Mesodermal cell (in vitro differentiated cells): ENCODE data around the gene PATL1. TPM values are rescaled to one million over a fixed set of nuclear protein-coding genes. Genes with fewer than 3 reads are reported as not detected.
"Not testable (repeated sequence)": the region's sequence is repeated elsewhere in the genome, so short reads cannot be mapped to it uniquely, and the experiment has no call there.

Experiments used
- H3K27ac ChIP-seq: 2 replicates; pipeline ENCODE4 v1.7.0; 2013; ENCODE audit warnings: mild to moderate bottlenecking, low read depth, low read length, moderate library complexity; ENCODE audit not compliant: severe bottlenecking
- H3K36me3 ChIP-seq: 2 replicates; pipeline ENCODE4 v1.7.1; 2013; ENCODE audit warnings: mild to moderate bottlenecking, low read length, moderate library complexity; ENCODE audit not compliant: control insufficient read depth, insufficient read depth
- H3K4me1 ChIP-seq: one replicate; pipeline ENCODE4 v1.7.1; 2013; ENCODE audit warnings: mild to moderate bottlenecking, low read length; ENCODE audit not compliant: insufficient read depth, control insufficient read depth, poor library complexity, severe bottlenecking
- H3K4me3 ChIP-seq: 2 replicates; pipeline ENCODE4 v1.7.0; 2013; ENCODE audit warnings: low read length, control low read depth, mild to moderate bottlenecking; ENCODE audit not compliant: insufficient read depth, poor library complexity, severe bottlenecking; ENCODE audit errors: extremely low read depth
- H3K9me3 ChIP-seq: 2 replicates; pipeline ENCODE4 v1.7.1; 2013; ENCODE audit warnings: mild to moderate bottlenecking, low read length, moderate library complexity; ENCODE audit not compliant: control insufficient read depth
- WGBS, 2 experiments: methylation state at CpG; one replicate each; pipeline ENCODE4 v1.1.5; 2013; ENCODE audit warnings: missing lambda C conversion rate in 2 of 2; ENCODE audit not compliant: insufficient coverage in 2 of 2; 5-methylcytosine and 5-hydroxymethylcytosine counted together
- polyA plus RNA-seq, 2 experiments: library from polyadenylated mRNA; stranded (reverse); fragments of 50-300 nt; gene quantifications; one replicate each; pipeline ENCODE4 v1.2.3, GENCODE V29; 2013

PATL1 gene
- polyA plus RNA-seq (2013, experiment 1 of 2) = 28.0 TPM
- 26.6 TPM for polyA plus RNA-seq (2013, experiment 2 of 2)

GRCh38 chr11:59668950-59669610, at the start of gene PATL1:
TSS of gene PATL1 (minus strand) at chr11:59669037. CDS start at chr11:59668895, 142 bp downstream.
- 0 to 1% methylated on average over 37 to 65 of the region's 68 CpGs for WGBS, 2 experiments
- Histone ChIP-seq H3K4me1 (peaks cover 5% of the 10 kb centered on the region), H3K4me3 (peak within 1 kb of the TSS; percentile 89), H3K27ac (peak within 1 kb of the TSS; percentile 100), H3K9me3 (no peaks in the 10 kb centered on the region), H3K36me3 (peaks cover 32% of the 10 kb centered on the region)

DNA sequence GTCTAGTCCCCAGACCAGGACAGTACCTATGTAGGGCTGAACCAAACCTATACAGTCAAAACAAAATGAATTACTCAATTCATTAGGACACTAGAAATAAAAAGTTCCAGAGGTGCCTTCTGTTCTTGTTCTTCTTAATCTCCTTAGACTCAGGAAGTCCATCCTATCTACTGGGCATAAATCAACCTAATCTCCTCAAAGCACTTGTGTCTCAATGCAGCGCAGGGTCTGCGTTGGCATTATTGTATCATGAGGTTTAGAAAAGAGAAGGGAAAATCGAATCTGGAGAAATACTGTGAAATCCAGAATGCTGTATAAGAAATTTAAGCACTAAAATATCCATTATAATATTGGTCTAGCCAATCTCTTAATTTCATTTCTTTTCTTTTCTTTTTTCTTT, 47.2 kb upstream of the PATL1 start:
- Histone ChIP-seq H3K4me3 (no peak overlapping the region), H3K4me1 (no peaks in the 10 kb centered on the region), H3K36me3 (no peaks in the 10 kb centered on the region), H3K9me3 (no peaks in the 10 kb centered on the region), H3K27ac (no peak overlapping the region)
- WGBS, 2 experiments = no CpG with 5 or more reads among the region's 3 CpGs

DNA sequence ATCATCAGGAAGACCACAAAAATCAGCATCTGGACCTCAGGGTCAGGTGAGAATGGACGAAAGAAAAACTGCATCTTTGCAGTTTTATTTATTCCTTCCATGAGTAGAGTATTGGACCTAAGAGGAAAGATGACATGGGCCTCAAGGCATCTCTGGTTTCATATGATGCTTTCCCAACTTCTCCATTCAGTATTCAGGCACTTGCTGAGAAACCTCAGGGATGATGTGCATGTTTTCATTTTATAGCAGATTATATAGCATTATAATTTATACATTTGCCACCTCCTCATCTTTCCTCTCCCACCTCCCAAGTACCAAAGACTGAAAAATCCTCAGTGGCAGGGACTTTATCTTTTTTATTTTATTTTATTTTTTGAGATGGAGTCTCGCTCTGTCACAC, 44.9 kb upstream of the PATL1 start, which contains the start of gene OR10V1:
TSS of gene OR10V1 (minus strand) at position 101 of the 400 bp plus-strand sequence. CDS start at position 101, 0 bp downstream.
- H3K4me3 ChIP-seq = no peak within 1 kb of the TSS
- H3K9me3 ChIP-seq = no peaks in the 10 kb centered on the region
- WGBS, 2 experiments = 86% methylated on average over 1 of the region's 2 CpGs; no CpG with 5 or more reads in 1 of the 2 experiments

GRCh38 chr11:59710136-59710847, 41.5 kb upstream of the PATL1 start:
- 80 to 94% methylated on average over 2 of the region's 3 CpGs for WGBS, 2 experiments

More for the DNA sequence above, 44.9 kb upstream of the PATL1 start, which contains the start of gene OR10V1:
- Histone ChIP-seq H3K27ac (no peak within 1 kb of the TSS), H3K4me1 (peaks cover under 1% of the 10 kb centered on the region), H3K36me3 (no peaks in the 10 kb centered on the region)

DNA sequence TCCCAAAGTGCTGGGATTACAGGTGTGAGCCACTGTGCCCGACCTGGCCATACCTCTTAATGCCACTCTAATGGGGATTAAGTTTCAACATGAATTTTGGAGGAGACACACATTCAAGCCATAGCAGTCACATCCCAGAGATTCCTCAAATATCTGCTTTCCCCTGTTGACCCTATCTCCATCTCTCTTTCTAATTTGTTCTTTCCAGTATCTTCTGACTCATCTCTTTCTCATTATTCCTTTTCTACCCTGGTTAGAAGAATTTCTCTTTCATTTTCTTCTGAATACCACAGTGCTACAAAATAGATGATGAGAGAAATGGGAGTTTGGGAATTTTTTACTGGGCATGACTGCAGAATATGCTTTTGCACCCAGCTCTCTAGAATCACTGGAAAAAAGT, 39.7 kb upstream of the PATL1 start:
- Histone ChIP-seq H3K27ac (no peak overlapping the region), H3K4me3 (no peak overlapping the region)
- WGBS, 2 experiments = 88% methylated on average over 1 of the region's 1 CpG; no CpG with 5 or more reads in 1 of the 2 experiments

More at GRCh38 chr11:59710136-59710847, 41.5 kb upstream of the PATL1 start:
- H3K36me3 ChIP-seq = no peaks in the 10 kb centered on the region
- no peak overlapping the region for H3K4me3 ChIP-seq
- no peaks in the 10 kb centered on the region for H3K9me3 ChIP-seq
- no peak overlapping the region for H3K27ac ChIP-seq
- H3K4me1 ChIP-seq = peaks cover 25% of the 10 kb centered on the region

GRCh38 chr11:59707371-59707770, 38.5 kb upstream of the PATL1 start:
- Histone ChIP-seq H3K4me3 (no peak overlapping the region), H3K36me3 (no peaks in the 10 kb centered on the region), H3K27ac (peak overlapping the region; percentile 72), H3K9me3 (no peaks in the 10 kb centered on the region), H3K4me1 (peaks cover 25% of the 10 kb centered on the region)
- WGBS, 2 experiments = no CpG with 5 or more reads among the region's 1 CpG

More for the DNA sequence above, 39.7 kb upstream of the PATL1 start:
- no peaks in the 10 kb centered on the region for H3K9me3 ChIP-seq
- H3K4me1 ChIP-seq = peaks cover 25% of the 10 kb centered on the region
- H3K36me3 ChIP-seq = no peaks in the 10 kb centered on the region

GRCh38 chr11:59706518-59707285, 37.9 kb upstream of the PATL1 start:
- no peak overlapping the region for H3K4me3 ChIP-seq
- no peaks in the 10 kb centered on the region for H3K36me3 ChIP-seq
- WGBS, 2 experiments = 68 to 82% methylated on average over 2 to 3 of the region's 5 CpGs
- no peaks in the 10 kb centered on the region for H3K9me3 ChIP-seq
- peak overlapping the region; percentile 73 for H3K27ac ChIP-seq
- peaks cover 25% of the 10 kb centered on the region for H3K4me1 ChIP-seq

GRCh38 chr11:59705294-59705693, 36.5 kb upstream of the PATL1 start:
- Histone ChIP-seq H3K4me3 (no peak overlapping the region), H3K27ac (no peak overlapping the region), H3K4me1 (peaks cover 25% of the 10 kb centered on the region), H3K36me3 (no peaks in the 10 kb centered on the region), H3K9me3 (no peaks in the 10 kb centered on the region)
- 96 to 100% methylated on average over 3 of the region's 6 CpGs for WGBS, 2 experiments

DNA sequence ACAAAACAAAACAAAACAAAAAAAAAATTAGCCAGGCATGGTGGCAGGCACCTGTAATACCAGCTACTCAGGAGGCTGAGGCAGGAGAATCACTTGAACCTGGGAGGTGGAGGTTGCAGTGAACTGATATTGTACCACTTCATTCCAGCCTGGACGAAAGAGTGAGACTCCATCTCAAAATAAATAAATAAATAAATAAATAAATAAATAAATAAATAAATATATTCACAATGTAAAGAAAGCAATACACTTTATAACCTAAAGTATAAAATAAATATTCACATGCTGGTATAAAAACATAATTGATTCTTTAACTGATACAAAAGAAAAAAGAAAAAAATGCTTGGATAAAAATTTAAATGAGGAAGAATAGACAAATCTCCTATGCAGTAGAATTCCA, 34.7 kb upstream of the PATL1 start:
- H3K27ac ChIP-seq, H3K36me3 ChIP-seq, H3K9me3 ChIP-seq, H3K4me3 ChIP-seq: not testable (repeated sequence)
- WGBS, 2 experiments = no CpG with 5 or more reads among the region's 1 CpG
- H3K4me1 ChIP-seq = peaks cover 22% of the 10 kb centered on the region

DNA sequence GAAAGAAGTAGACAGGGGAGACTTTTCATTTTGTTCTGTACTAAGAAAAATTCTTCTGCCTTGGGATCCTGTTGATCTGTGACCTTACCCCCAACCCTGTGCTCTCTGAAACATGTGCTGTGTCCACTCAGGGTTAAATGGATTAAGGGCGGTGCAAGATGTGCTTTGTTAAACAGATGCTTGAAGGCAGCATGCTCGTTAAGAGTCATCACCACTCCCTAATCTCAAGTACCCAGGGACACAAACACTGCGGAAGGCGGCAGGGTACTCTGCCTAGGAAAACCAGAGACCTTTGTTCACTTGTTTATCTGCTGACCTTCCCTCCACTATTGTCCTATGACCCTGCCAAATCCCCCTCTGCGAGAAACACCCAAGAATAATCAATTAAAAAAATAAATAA, 31.3 kb upstream of the PATL1 start:
- H3K4me1 ChIP-seq, H3K9me3 ChIP-seq, H3K36me3 ChIP-seq, H3K4me3 ChIP-seq, H3K27ac ChIP-seq: not testable (repeated sequence)
- WGBS, 2 experiments = no CpG with 5 or more reads among the region's 5 CpGs
